ENCODE data around the gene DEFB132. TPM values are rescaled to one million over a fixed set of nuclear protein-coding genes. Genes with fewer than 3 reads are reported as not detected.
"Not testable (repeated sequence)": the region's sequence is repeated elsewhere in the genome, so short reads cannot be mapped to it uniquely, and the experiment has no call there.

The DEFB132 gene
- total RNA-seq: not detected

GRCh38 chr20:257419-257818 lies at the start of gene DEFB132:
TSS of gene DEFB132 (plus strand) at chr20:257724. CDS start at chr20:257779, 55 bp downstream.
- ChIA-PET CTCF (interaction anchor here (0.9 to 2.1 kb wide), 4 partner anchors 9 to 74 kb away, joined by 3 to 7 read pairs (median 4); no protein-coding TSS in a partner anchor), POLR2A (no interaction called here)
- peaks cover 16% of the 10 kb centered on the region for H3K4me1 Mint-ChIP-seq
- H3K36me3 Mint-ChIP-seq (ENCODE audit: low read depth): no peaks in the 10 kb centered on the region
- no peak for DNase-seq
- H3K27ac Mint-ChIP-seq: peak within 1 kb of the TSS; percentile 23
- intact Hi-C loops (cut with DNase I, micrococcal nuclease): no loop called here
- no peak within 1 kb of the TSS for H3K4me3 Mint-ChIP-seq
- no peaks in the 10 kb centered on the region for H3K9me3 Mint-ChIP-seq (ENCODE audit: low read depth)
- ATAC-seq: no peak
- H3K27me3 Mint-ChIP-seq: no peaks in the 10 kb centered on the region

GRCh38 chr20:208942-209566 lies 48.5 kb upstream of the DEFB132 start:
- ATAC-seq (peak; percentile 99), DNase-seq (peak; percentile 26)
- no peaks in the 10 kb centered on the region for H3K9me3 Mint-ChIP-seq (ENCODE audit: low read depth)
- H3K27ac Mint-ChIP-seq: no peak overlapping the region
- no peaks in the 10 kb centered on the region for H3K36me3 Mint-ChIP-seq (ENCODE audit: low read depth)
- H3K4me3 Mint-ChIP-seq: no peak overlapping the region
- H3K4me1 Mint-ChIP-seq: no peaks in the 10 kb centered on the region
- POLR2A ChIA-PET: no interaction called here
- H3K27me3 Mint-ChIP-seq: peaks cover 6% of the 10 kb centered on the region
- CTCF ChIA-PET: interaction anchor here (0.7 to 2.7 kb wide), 3 partner anchors 56 to 120 kb away, joined by 3 to 29 read pairs (median 3); no protein-coding TSS in a partner anchor
- intact Hi-C loops (cut with DNase I, micrococcal nuclease): loop anchor here (1.0 to 5.0 kb wide), 3 partner anchors 58 to 121 kb away; partner anchors contain the start of gene SOX12 (in 1 of the 2)

DNA sequence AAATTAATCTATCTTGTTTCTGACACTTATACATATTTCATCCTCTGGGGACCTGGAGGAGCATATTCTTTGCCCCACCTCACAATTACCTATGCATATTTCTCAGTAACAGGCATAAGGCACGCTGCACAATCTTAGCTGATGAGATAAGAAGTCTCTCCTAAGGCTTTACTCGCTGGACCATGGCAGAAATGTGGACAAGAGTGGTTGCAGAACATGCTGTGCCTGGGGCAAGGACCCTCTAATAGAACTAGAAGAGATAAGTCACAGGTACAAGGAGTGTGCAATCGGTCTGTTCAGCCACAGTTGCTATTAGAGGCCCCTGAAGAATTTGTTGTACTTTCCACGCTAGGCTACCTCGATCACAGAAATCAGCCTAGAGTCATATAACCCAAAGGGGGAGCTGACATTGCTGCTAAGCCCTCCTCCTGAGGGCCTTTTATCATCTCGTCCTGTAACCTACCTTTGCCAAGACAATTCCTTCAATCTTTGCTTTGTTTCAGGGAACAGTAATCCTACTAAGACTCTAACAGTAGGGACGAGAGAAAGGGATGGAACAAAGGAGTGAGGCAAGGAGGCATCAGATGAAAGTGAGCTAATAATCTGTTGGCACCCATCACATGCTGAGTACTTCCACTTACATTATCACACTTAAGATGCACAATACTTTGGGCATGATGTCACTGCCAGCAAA lies 46.6 kb upstream of the DEFB132 start:
- no peak overlapping the region for H3K27ac Mint-ChIP-seq
- CTCF ChIA-PET: interaction anchor here (0.6 to 3.1 kb wide), 5 partner anchors 14 to 120 kb away, joined by 3 to 22 read pairs (median 3); no protein-coding TSS in a partner anchor
- ATAC-seq (no peak), DNase-seq (no peak)
- intact Hi-C loops (cut with DNase I, micrococcal nuclease): no loop called here
- H3K9me3 Mint-ChIP-seq (ENCODE audit: low read depth): no peaks in the 10 kb centered on the region
- POLR2A ChIA-PET: interaction anchor here (1.2 kb wide), 1 partner anchor 131 kb away, joined by 3 read pairs; no protein-coding TSS in a partner anchor
- H3K27me3 Mint-ChIP-seq: peaks cover 4% of the 10 kb centered on the region
- H3K36me3 Mint-ChIP-seq (ENCODE audit: low read depth): no peaks in the 10 kb centered on the region
- no peaks in the 10 kb centered on the region for H3K4me1 Mint-ChIP-seq
- H3K4me3 Mint-ChIP-seq: no peak overlapping the region

DNA sequence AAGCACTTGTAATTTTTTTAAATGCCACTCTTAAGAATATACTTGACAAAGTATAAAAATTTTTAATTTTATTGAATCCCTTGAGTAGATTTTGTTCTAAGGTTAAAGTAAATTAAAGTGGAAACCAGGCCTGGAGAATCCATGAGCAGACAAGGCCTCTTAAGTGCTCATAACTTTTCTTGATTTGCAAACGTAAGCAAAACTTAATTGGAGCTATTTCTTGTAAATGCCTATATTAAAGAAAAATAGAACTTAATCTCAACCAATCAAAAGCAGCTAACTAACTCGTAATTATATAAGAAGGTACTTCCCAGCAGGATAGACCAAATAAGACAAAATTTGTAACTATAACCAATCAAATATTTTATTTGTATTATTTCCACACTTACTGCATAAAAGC lies 43.1 kb upstream of the DEFB132 start:
- DNase-seq (no peak), ATAC-seq (no peak)
- Mint-ChIP-seq H3K36me3 (ENCODE audit: low read depth) (no peaks in the 10 kb centered on the region), H3K4me1 (no peaks in the 10 kb centered on the region), H3K27me3 (peaks cover 8% of the 10 kb centered on the region), H3K27ac (no peak overlapping the region), H3K4me3 (no peak overlapping the region), H3K9me3 (ENCODE audit: low read depth) (no peaks in the 10 kb centered on the region)
- ChIA-PET POLR2A (no interaction called here), CTCF (interaction anchor here (0.5 to 2.9 kb wide), 4 partner anchors 15 to 52 kb away, joined by 3 to 19 read pairs (median 4); no protein-coding TSS in a partner anchor)
- intact Hi-C loops (cut with DNase I, micrococcal nuclease): no loop called here

- peaks cover 12% of the 10 kb centered on the region for H3K27me3 Mint-ChIP-seq
- ATAC-seq (no peak), DNase-seq (no peak)
- POLR2A ChIA-PET: no interaction called here
- no peaks in the 10 kb centered on the region for H3K9me3 Mint-ChIP-seq (ENCODE audit: low read depth)
- no peak overlapping the region for H3K27ac Mint-ChIP-seq
- H3K4me1 Mint-ChIP-seq: no peaks in the 10 kb centered on the region
- H3K36me3 Mint-ChIP-seq (ENCODE audit: low read depth): no peaks in the 10 kb centered on the region
- intact Hi-C loops (cut with DNase I, micrococcal nuclease): no loop called here
- H3K4me3 Mint-ChIP-seq: no peak overlapping the region
- CTCF ChIA-PET: interaction anchor here (2.4 to 2.9 kb wide), 2 partner anchors 50 to 114 kb away, joined by 13 to 19 read pairs; no protein-coding TSS in a partner anchor
Measured at GRCh38 chr20:215796-216195, 41.7 kb upstream of the DEFB132 start.

GRCh38 chr20:217266-217665 lies 40.3 kb upstream of the DEFB132 start:
- ChIA-PET CTCF (interaction anchor here (1.0 to 2.4 kb wide), 3 partner anchors 9 to 113 kb away, joined by 3 to 13 read pairs (median 4); partner anchors contain the start of gene DEFB129), POLR2A (interaction anchor here (0.6 kb wide), 1 partner anchor 275 kb away, joined by 3 read pairs; no protein-coding TSS in a partner anchor)
- intact Hi-C loops (cut with DNase I, micrococcal nuclease): no loop called here
- Mint-ChIP-seq H3K27me3 (peaks cover 14% of the 10 kb centered on the region), H3K4me1 (no peaks in the 10 kb centered on the region), H3K36me3 (ENCODE audit: low read depth) (no peaks in the 10 kb centered on the region), H3K9me3 (ENCODE audit: low read depth) (no peaks in the 10 kb centered on the region), H3K4me3 (no peak overlapping the region), H3K27ac (no peak overlapping the region)
- no peak for ATAC-seq
- DNase-seq: no peak

DNA sequence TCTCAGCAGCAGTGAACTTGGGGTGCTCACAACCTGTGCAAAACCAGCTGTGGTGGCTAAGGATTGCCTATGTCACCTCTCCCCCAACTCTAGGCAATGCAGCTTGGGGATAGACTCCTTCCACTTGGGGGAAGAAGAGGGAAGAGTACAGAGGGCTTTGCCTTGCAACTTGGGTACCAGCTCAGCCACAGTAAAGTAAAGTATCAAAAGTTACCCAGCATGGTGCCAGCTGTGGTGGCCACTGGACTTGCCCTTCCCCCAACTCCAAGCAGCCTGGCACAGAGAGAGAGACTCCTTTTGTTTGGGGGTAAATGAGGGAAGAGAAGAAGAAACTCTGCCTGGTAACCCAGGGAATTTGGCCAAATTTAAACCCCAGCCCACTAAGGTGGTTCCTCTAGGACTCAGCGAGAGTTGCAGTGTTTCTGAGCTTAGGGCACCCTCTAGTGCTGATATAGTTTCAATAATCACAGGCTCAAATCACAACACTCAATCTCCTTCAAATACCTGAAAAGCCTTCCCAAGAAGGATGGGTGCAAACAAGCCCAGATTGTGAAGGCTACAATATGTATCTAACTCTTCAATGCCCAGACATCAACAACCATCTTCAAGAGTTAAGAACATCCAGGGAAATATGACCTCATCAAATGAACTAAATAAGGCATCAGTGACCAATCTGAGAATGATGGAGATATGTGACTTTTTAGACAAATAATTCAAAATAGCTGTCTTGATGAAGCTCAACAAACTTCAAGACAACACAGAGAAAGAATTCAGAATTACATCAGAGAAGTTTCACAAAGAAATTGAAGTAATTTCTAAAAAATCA lies 38.0 kb upstream of the DEFB132 start:
- peak; percentile 44 for ATAC-seq
- Mint-ChIP-seq H3K27ac (no peak overlapping the region), H3K36me3 (ENCODE audit: low read depth) (no peaks in the 10 kb centered on the region), H3K4me3 (no peak overlapping the region), H3K27me3 (peaks cover 10% of the 10 kb centered on the region), H3K4me1 (no peaks in the 10 kb centered on the region), H3K9me3 (ENCODE audit: low read depth) (no peaks in the 10 kb centered on the region)
- intact Hi-C loops (cut with DNase I, micrococcal nuclease): no loop called here
- POLR2A ChIA-PET: no interaction called here
- CTCF ChIA-PET: interaction anchor here (0.7 to 2.2 kb wide), 6 partner anchors 28 to 300 kb away, joined by 3 to 9 read pairs (median 4); no protein-coding TSS in a partner anchor
- no peak for DNase-seq

DNA sequence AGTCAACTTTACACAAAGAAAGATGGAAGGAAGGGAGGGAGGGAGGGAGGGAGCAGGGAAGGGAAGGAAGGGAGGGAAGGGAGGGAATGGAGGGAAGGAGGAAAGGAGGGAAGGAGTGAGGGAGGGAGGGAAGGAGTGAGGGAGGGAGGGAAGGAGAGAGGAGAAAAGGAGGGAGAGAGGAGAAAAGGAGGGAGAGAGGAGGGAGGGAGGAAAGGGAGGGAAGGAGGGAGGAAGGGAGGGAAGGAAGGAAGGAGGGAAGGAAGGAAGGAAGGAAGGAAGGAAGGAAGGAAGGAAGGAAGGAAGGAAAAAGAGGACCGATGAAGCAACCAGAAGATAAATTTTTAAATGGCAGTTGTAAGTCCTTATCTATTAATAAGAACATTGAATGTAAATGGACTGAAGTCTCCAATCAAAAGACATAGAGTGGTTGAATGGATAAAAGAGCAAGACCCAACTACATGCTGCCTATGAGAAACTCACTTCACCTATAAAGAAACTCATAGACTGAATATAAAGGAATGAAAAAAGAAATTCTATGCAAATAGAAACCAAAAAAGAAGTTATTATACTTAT lies 36.2 kb upstream of the DEFB132 start:
- Mint-ChIP-seq H3K36me3 (ENCODE audit: low read depth) (no peaks in the 10 kb centered on the region), H3K9me3 (ENCODE audit: low read depth) (peaks cover 2% of the 10 kb centered on the region), H3K27me3 (peaks cover 10% of the 10 kb centered on the region), H3K4me1 (peaks cover 4% of the 10 kb centered on the region), H3K4me3 (no peak overlapping the region), H3K27ac (no peak overlapping the region)
- CTCF ChIA-PET: no interaction called here
- intact Hi-C loops (cut with DNase I, micrococcal nuclease): no loop called here
- DNase-seq: no peak
- POLR2A ChIA-PET: no interaction called here
- no peak for ATAC-seq

GRCh38 chr20:225879-226278 lies 31.6 kb upstream of the DEFB132 start:
- CTCF ChIA-PET: interaction anchor here (1.2 to 2.0 kb wide), 4 partner anchors 9 to 41 kb away, joined by 3 to 9 read pairs (median 4); no protein-coding TSS in a partner anchor
- intact Hi-C loops (cut with DNase I, micrococcal nuclease); H3K27ac Mint-ChIP-seq; H3K4me3 Mint-ChIP-seq; H3K36me3 Mint-ChIP-seq (ENCODE audit: low read depth); ATAC-seq; POLR2A ChIA-PET; H3K27me3 Mint-ChIP-seq; DNase-seq; H3K9me3 Mint-ChIP-seq (ENCODE audit: low read depth): not testable (repeated sequence)
- peaks cover 19% of the 10 kb centered on the region for H3K4me1 Mint-ChIP-seq

GRCh38 chr20:226958-227357 lies 30.6 kb upstream of the DEFB132 start, which contains the start of gene DEFB129:
TSS of gene DEFB129 (plus strand) at chr20:227258. CDS start at chr20:227289, 31 bp downstream.
- Mint-ChIP-seq H3K36me3 (ENCODE audit: low read depth) (no peaks in the 10 kb centered on the region), H3K4me1 (peaks cover 19% of the 10 kb centered on the region), H3K27ac (no peak within 1 kb of the TSS), H3K27me3 (no peaks in the 10 kb centered on the region), H3K4me3 (no peak within 1 kb of the TSS), H3K9me3 (ENCODE audit: low read depth) (peaks cover 2% of the 10 kb centered on the region)
- ChIA-PET CTCF (interaction anchor here (1.2 kb wide), 2 partner anchors 10 to 40 kb away, joined by 3 to 4 read pairs; no protein-coding TSS in a partner anchor), POLR2A (no interaction called here)
- intact Hi-C loops (cut with DNase I, micrococcal nuclease): no loop called here
- no peak for DNase-seq
- ATAC-seq: no peak

All from activated CD4-positive, alpha-beta T cell treated with anti-CD3 and anti-CD28 coated beads for 36 hours (primary cell).